Left cardiac atrium (tissue), 4 donors: ENCODE measurements around the gene NSMF. TPM values are rescaled to one million over a fixed set of nuclear protein-coding genes. Genes with fewer than 3 reads are reported as not detected.

Experiments
- ATAC-seq, 2 donors: fragments of 200-7000 bp; cut with Tn5 transposase; one replicate each; pipeline ENCODE4 v1.9.1; 2020; ENCODE audit warnings: mild to moderate bottlenecking in 2 of 2, moderate library complexity in 2 of 2
- DNase-seq: peaks from one replicate; pipeline ENCODE4 v3.0.0-alpha.2; 2020
- intact Hi-C, 2 donors: fragments of 100-400 bp; cut with DNase I; formaldehyde crosslinking; loops; one replicate each; pipeline versions ENCODE4 v1.14.1 to v1.15.1; 2022 to 2023
- total RNA-seq, 2 donors: library from RNA; stranded (reverse); fragmentation: NEBNext Ultra II Directional; extraction: Animal tissue kit (Norgen Biotek cat#: 25700); gene quantifications; one replicate each; pipeline ENCODE4 v1.2.1, GENCODE V29; 2021
- donor health status: DM: no; HTN: yes; CAD: no.
- donor health status: DM: no; HTN: yes; CAD: no; lungs with severe emphysema.
- donor health status: DM: yes; HTN: yes; CAD: no.
- donor health status: Dilated cardiomyopathy.

The NSMF gene
- total RNA-seq, 2 donors from 2014 or later: 20.5 to 25.1 TPM

GRCh38 chr9:137436761-137437600 lies 22.2 kb downstream of the NSMF start:
- ATAC-seq (no peak), DNase-seq (peak; percentile 21)
- intact Hi-C loops: no loop called here

GRCh38 chr9:137435980-137436760 lies 23.0 kb downstream of the NSMF start:
- peak; percentile 73 for DNase-seq
- ATAC-seq: peak; percentile 21 to 68
- intact Hi-C loops: no loop called here

GRCh38 chr9:137435381-137435891 lies 23.7 kb downstream of the NSMF start:
- intact Hi-C loops: no loop called here
- peak; percentile 20 for DNase-seq
- ATAC-seq: no peak

GRCh38 chr9:137434498-137435380 lies 24.4 kb downstream of the NSMF start:
- ATAC-seq (no peak), DNase-seq (peak; percentile 21)
- intact Hi-C loops: no loop called here

GRCh38 chr9:137433916-137434431 lies 25.2 kb downstream of the NSMF start:
- intact Hi-C loops: no loop called here
- DNase-seq (peak; percentile 21), ATAC-seq (no peak)

- no peak for ATAC-seq
- intact Hi-C loops: no loop called here
- DNase-seq: peak; percentile 23
These were observed 25.7 kb downstream of the NSMF start for GRCh38 chr9:137433349-137433915.

GRCh38 chr9:137432687-137433348 lies 26.3 kb downstream of the NSMF start:
- ATAC-seq (no peak), DNase-seq (peak; percentile 20)
- intact Hi-C loops: no loop called here

GRCh38 chr9:137431416-137431931 lies 27.7 kb downstream of the NSMF start:
- peak; percentile 17 for DNase-seq
- intact Hi-C loops: no loop called here
- no peak for ATAC-seq

GRCh38 chr9:137430723-137431415 lies 28.3 kb downstream of the NSMF start:
- DNase-seq (peak; percentile 17), ATAC-seq (no peak)
- intact Hi-C loops: no loop called here

- intact Hi-C loops: no loop called here
- ATAC-seq (no peak), DNase-seq (peak; percentile 19)
These were observed 29.0 kb downstream of the NSMF start for GRCh38 chr9:137429974-137430722.

- ATAC-seq: no peak
- intact Hi-C loops: no loop called here
- DNase-seq: peak; percentile 20
These were observed 29.6 kb downstream of the NSMF start for GRCh38 chr9:137429546-137429890.

GRCh38 chr9:137428841-137429545 lies 30.1 kb downstream of the NSMF start:
- intact Hi-C loops: no loop called here
- no peak for ATAC-seq

GRCh38 chr9:137428311-137428630 lies 30.9 kb downstream of the NSMF start:
- ATAC-seq (no peak), DNase-seq (no peak)
- intact Hi-C loops: no loop called here

More at GRCh38 chr9:137428841-137429545, 30.1 kb downstream of the NSMF start:
- DNase-seq: peak; percentile 17

GRCh38 chr9:137427454-137428310 lies 31.5 kb downstream of the NSMF start:
- ATAC-seq (no peak), DNase-seq (peak; percentile 3)
- intact Hi-C loops: no loop called here

GRCh38 chr9:137426018-137426681 lies 33.0 kb downstream of the NSMF start:
- intact Hi-C loops: no loop called here
- ATAC-seq (no peak), DNase-seq (peak; percentile 17)
